NCI-H774 (cell line): Measurements from ENCODE around the gene ABLIM3.
"Not testable (repeated sequence)": the region's sequence is repeated elsewhere in the genome, so short reads cannot be mapped to it uniquely, and the experiment has no call there.

Experiments
- DNase-seq: peaks from one replicate; lab custom pipeline; 2025; lab: John Stamatoyannopoulos, UW

ABLIM3 gene

GRCh38 chr5:149257889-149258705 lies 116.8 kb downstream of the ABLIM3 start:
- no peak for DNase-seq

- no peak for DNase-seq
Observed at GRCh38 chr5:149260761-149261160, 119.5 kb downstream of the ABLIM3 start.

- no peak for DNase-seq
Observed at GRCh38 chr5:149261246-149261645, 120.0 kb downstream of the ABLIM3 start.

GRCh38 chr5:149262315-149262714 lies 121.0 kb downstream of the ABLIM3 start:
- no peak for DNase-seq

GRCh38 chr5:149264439-149265067 lies 123.3 kb downstream of the ABLIM3 start:
- peak; percentile 51 for DNase-seq

GRCh38 chr5:149265068-149265465 lies 123.8 kb downstream of the ABLIM3 start:
- DNase-seq = no peak

- no peak for DNase-seq
Observed at GRCh38 chr5:149265597-149265996, 124.3 kb downstream of the ABLIM3 start.

GRCh38 chr5:149267241-149267973 lies 126.1 kb downstream of the ABLIM3 start:
- DNase-seq = no peak

GRCh38 chr5:149268928-149269557 lies 127.8 kb downstream of the ABLIM3 start:
- DNase-seq = peak; percentile 12

- DNase-seq = no peak
Observed at GRCh38 chr5:149271195-149271715, 130.0 kb downstream of the ABLIM3 start.

- peak; percentile 10 for DNase-seq
Observed at GRCh38 chr5:149271716-149272563, 130.6 kb downstream of the ABLIM3 start, which contains the start of gene AFAP1L1. Gene AFAP1L1, plus strand, starts transcription at chr5:149271859. Its CDS starts 110 bp downstream, at chr5:149271969.

GRCh38 chr5:149272781-149273180 lies 131.5 kb downstream of the ABLIM3 start:
- not testable (repeated sequence) for DNase-seq

- DNase-seq = no peak
Observed at GRCh38 chr5:149273237-149273636, 131.9 kb downstream of the ABLIM3 start.

GRCh38 chr5:149273950-149274349 lies 132.7 kb downstream of the ABLIM3 start:
- no peak for DNase-seq

GRCh38 chr5:149274939-149275338 lies 133.6 kb downstream of the ABLIM3 start:
- no peak for DNase-seq

- no peak for DNase-seq
Observed at GRCh38 chr5:149277801-149278200, 136.5 kb downstream of the ABLIM3 start.

GRCh38 chr5:149278451-149279210 lies 137.3 kb downstream of the ABLIM3 start:
- no peak for DNase-seq

- no peak for DNase-seq
Observed at GRCh38 chr5:149279661-149280060, 138.4 kb downstream of the ABLIM3 start.

GRCh38 chr5:149280124-149280523 lies 138.8 kb downstream of the ABLIM3 start:
- no peak for DNase-seq

- no peak for DNase-seq
Observed at GRCh38 chr5:149280802-149281201, 139.5 kb downstream of the ABLIM3 start.
